ENCODE data around the gene SEMA3E.

Gene SEMA3E

GRCh38 chr7:83313931-83314330, 335.0 kb downstream of the SEMA3E start:
- Histone ChIP-seq H3K27ac (no peak overlapping the region), H3K27me3 (ENCODE audit: insufficient read depth, low read depth) (no peaks in the 10 kb centered on the region), H2AFZ (ENCODE audit: low read depth) (no peak overlapping the region), H3K79me2 (ENCODE audit: insufficient read depth, low read depth) (no peaks in the 10 kb centered on the region), H3K36me3 (ENCODE audit: insufficient read depth) (no peaks in the 10 kb centered on the region), H3K4me3 (IDR thresholded peaks at IDR 0.05; ENCODE audit: insufficient read depth, low read depth, low read length) (no peak overlapping the region), H3K4me2 (no peak overlapping the region), H3K4me1 (ENCODE audit: low read depth, poor library complexity, severe bottlenecking) (no peaks in the 10 kb centered on the region), H4K20me1 (ENCODE audit: insufficient read depth) (no peaks in the 10 kb centered on the region), H3K9ac (no peak overlapping the region)
- TF ChIP-seq CTCF (conservative IDR thresholded peaks at IDR 0.05; ENCODE audit: low read depth, low read length): no peak

Measured in KMS-11 (cell line).